ENCODE data around the gene CERK. TPM values are rescaled to one million over a fixed set of nuclear protein-coding genes. Genes with fewer than 3 reads are reported as not detected.

Gene CERK
- total and polyA plus RNA-seq, 2 of the 13 experiments (the other 11 are each of a cell fraction or from before 2014, with no cell fraction given) = 40.3 to 41.9 TPM

DNA sequence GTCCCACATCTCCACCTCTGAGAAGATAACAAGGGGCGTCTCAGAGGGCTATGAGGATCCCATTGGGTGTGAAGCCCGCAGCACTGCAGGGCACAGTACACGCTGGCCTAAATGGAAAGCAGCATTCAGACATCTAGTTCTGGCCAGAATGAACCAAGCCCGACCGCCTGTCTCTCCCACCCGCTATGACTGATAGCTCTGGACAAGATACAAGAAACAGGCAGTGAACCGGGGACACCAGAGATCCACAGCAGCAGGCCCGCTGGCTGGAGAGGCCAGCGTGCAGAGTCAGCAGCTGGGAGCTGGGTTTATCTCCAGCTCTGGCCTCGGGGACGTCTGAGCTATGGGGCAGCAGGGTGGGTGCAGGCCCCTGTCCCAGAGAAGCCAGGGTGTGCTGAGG is 9.6 kb downstream of the CERK start:
- intact Hi-C loops (cut with micrococcal nuclease; ENCODE audit: unreplicated experiment) = no loop called here
- BruUV-seq (replicated peaks) = no TSS peak
- TF ChIP-seq ZNF781 (CRISPR knock-in tag; IDR thresholded peaks at IDR 0.05; ENCODE audit: borderline replicate concordance, not compliant biosample characterization) (no peak), AGO2 (optimal IDR thresholded peaks at IDR 0.05; ENCODE audit: low read depth, low read length) (peak; percentile 37), ZNF335 (CRISPR knock-in tag; IDR thresholded peaks at IDR 0.05) (no peak)
- TF ChIP-seq, protein P1, sequence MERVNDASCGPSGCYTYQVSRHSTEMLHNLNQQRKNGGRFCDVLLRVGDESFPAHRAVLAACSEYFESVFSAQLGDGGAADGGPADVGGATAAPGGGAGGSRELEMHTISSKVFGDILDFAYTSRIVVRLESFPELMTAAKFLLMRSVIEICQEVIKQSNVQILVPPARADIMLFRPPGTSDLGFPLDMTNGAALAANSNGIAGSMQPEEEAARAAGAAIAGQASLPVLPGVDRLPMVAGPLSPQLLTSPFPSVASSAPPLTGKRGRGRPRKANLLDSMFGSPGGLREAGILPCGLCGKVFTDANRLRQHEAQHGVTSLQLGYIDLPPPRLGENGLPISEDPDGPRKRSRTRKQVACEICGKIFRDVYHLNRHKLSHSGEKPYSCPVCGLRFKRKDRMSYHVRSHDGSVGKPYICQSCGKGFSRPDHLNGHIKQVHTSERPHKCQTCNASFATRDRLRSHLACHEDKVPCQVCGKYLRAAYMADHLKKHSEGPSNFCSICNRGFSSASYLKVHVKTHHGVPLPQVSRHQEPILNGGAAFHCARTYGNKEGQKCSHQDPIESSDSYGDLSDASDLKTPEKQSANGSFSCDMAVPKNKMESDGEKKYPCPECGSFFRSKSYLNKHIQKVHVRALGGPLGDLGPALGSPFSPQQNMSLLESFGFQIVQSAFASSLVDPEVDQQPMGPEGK (CRISPR knock-in tag; IDR thresholded peaks at IDR 0.05) = no peak
- ATAC-seq (no peak), DNase-seq (ENCODE audit: low spot score) (no peak), FAIRE-seq (no peak)
- H3K27me3 ChIP-seq (ENCODE audit: control insufficient read depth in 1 of 2, insufficient read depth in 2 of 2, low read length in 2 of 2) = no peaks in the 10 kb centered on the region
- H3K9me3 ChIP-seq (ENCODE audit: low read length) = no peaks in the 10 kb centered on the region
- H2AFZ ChIP-seq (ENCODE audit: low read length) = no peak overlapping the region
- H3K36me3 ChIP-seq (replicated peaks in 1 of 2; ENCODE audit: control insufficient read depth in 1 of 2, insufficient read depth in 2 of 2, low read length in 2 of 2) = peaks cover 6 to 10% of the 10 kb centered on the region in 2 experiments; a peak in 3 of 5 replicates
- H3K4me1 ChIP-seq (ENCODE audit: insufficient read depth, low read length) = peaks cover 34% of the 10 kb centered on the region
- no peak overlapping the region for H3K4me3 ChIP-seq (replicated peaks in 1 of 3; ENCODE audit: insufficient read depth in 1 of 3, low read depth in 2 of 3, low read length in 3 of 3)
- CTCF ChIA-PET (ENCODE audit: low intra/inter-chr PET ratio, low total read pairs) = no interaction called here
- H4K20me1 ChIP-seq (ENCODE audit: insufficient read depth, low read length) = no peaks in the 10 kb centered on the region
- H3K9ac ChIP-seq (ENCODE audit: insufficient read depth, low read depth, low read length) = no peak overlapping the region
- no peak overlapping the region for H3K4me2 ChIP-seq (ENCODE audit: low read depth, low read length)
- 100% methylated on average over 3 of the region's 11 CpGs for WGBS (ENCODE audit: low lambda C conversion rate)
- in situ Hi-C loops (cut with HindIII; ENCODE audit: extremely low pct_ligation_motif_present, low pct_unique_long_range_greater_than_20kb) = no loop called here
- H3K27ac ChIP-seq (ENCODE audit: extremely low read length, insufficient read depth, low read length) = no peak overlapping the region
- H3K79me2 ChIP-seq (ENCODE audit: insufficient read depth, low read length) = peaks cover 38% of the 10 kb centered on the region
- POLR2A ChIA-PET = no interaction called here

DNA sequence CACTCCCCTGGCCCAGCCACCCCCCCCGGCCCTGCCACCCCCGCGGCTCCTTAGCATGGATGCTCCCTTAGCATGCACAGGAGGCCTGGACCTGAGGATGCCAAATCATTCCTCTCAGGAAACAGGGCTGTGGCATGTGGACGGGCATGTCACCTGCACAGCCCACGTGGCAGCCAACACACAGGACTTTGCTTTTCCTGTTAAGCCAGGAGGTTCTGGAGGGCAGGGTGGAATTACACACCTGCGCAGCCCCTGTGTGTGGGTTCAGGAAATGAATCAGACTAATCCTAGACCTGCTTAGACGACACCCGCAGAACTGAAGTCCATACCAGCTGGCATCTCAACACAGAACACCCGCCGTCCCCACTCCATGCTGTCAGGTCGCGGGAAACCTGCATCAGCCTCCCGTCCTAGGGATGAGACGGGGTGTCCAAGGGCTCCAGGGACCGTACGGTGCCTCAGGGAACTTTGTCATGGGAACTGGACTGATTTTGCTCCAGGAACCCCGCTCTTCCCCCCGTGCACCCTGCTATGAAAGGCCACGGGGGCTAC is 10.2 kb downstream of the CERK start:
- Histone ChIP-seq H3K27ac (ENCODE audit: extremely low read length, insufficient read depth, low read length) (no peak overlapping the region), H3K27me3 (ENCODE audit: control insufficient read depth in 1 of 2, insufficient read depth in 2 of 2, low read length in 2 of 2) (no peaks in the 10 kb centered on the region), H2AFZ (ENCODE audit: low read length) (no peak overlapping the region), H3K4me2 (ENCODE audit: low read depth, low read length) (no peak overlapping the region), H3K9me3 (ENCODE audit: low read length) (no peaks in the 10 kb centered on the region), H4K20me1 (ENCODE audit: insufficient read depth, low read length) (no peaks in the 10 kb centered on the region), H3K9ac (ENCODE audit: insufficient read depth, low read depth, low read length) (no peak overlapping the region), H3K79me2 (ENCODE audit: insufficient read depth, low read length) (peaks cover 38% of the 10 kb centered on the region), H3K4me1 (ENCODE audit: insufficient read depth, low read length) (peaks cover 32% of the 10 kb centered on the region), H3K36me3 (replicated peaks in 1 of 2; ENCODE audit: control insufficient read depth in 1 of 2, insufficient read depth in 2 of 2, low read length in 2 of 2) (peaks cover 6 to 10% of the 10 kb centered on the region in 2 experiments; a peak in 3 of 5 replicates), H3K4me3 (replicated peaks in 1 of 3; ENCODE audit: insufficient read depth in 1 of 3, low read depth in 2 of 3, low read length in 3 of 3) (no peak overlapping the region)
- FAIRE-seq = no peak
- 90% methylated on average over 13 of the region's 19 CpGs for WGBS (ENCODE audit: low lambda C conversion rate)
- ATAC-seq = no peak
- ChIA-PET POLR2A (no interaction called here), CTCF (ENCODE audit: low intra/inter-chr PET ratio, low total read pairs) (no interaction called here)
- intact Hi-C loops (cut with micrococcal nuclease; ENCODE audit: unreplicated experiment) = no loop called here
- no peak for DNase-seq (ENCODE audit: low spot score)
- in situ Hi-C loops (cut with HindIII; ENCODE audit: extremely low pct_ligation_motif_present, low pct_unique_long_range_greater_than_20kb) = no loop called here
- BruUV-seq (replicated peaks) = no TSS peak
- no peak for TF ChIP-seq ZNF329 (CRISPR knock-in tag; IDR thresholded peaks at IDR 0.05; ENCODE audit: low read depth)
- TF ChIP-seq ADNP (CRISPR knock-in tag; IDR thresholded peaks at IDR 0.05) = no peak
- TF ChIP-seq NFYB (CRISPR knock-in tag; IDR thresholded peaks at IDR 0.05) = no peak
- TF ChIP-seq, protein P2, sequence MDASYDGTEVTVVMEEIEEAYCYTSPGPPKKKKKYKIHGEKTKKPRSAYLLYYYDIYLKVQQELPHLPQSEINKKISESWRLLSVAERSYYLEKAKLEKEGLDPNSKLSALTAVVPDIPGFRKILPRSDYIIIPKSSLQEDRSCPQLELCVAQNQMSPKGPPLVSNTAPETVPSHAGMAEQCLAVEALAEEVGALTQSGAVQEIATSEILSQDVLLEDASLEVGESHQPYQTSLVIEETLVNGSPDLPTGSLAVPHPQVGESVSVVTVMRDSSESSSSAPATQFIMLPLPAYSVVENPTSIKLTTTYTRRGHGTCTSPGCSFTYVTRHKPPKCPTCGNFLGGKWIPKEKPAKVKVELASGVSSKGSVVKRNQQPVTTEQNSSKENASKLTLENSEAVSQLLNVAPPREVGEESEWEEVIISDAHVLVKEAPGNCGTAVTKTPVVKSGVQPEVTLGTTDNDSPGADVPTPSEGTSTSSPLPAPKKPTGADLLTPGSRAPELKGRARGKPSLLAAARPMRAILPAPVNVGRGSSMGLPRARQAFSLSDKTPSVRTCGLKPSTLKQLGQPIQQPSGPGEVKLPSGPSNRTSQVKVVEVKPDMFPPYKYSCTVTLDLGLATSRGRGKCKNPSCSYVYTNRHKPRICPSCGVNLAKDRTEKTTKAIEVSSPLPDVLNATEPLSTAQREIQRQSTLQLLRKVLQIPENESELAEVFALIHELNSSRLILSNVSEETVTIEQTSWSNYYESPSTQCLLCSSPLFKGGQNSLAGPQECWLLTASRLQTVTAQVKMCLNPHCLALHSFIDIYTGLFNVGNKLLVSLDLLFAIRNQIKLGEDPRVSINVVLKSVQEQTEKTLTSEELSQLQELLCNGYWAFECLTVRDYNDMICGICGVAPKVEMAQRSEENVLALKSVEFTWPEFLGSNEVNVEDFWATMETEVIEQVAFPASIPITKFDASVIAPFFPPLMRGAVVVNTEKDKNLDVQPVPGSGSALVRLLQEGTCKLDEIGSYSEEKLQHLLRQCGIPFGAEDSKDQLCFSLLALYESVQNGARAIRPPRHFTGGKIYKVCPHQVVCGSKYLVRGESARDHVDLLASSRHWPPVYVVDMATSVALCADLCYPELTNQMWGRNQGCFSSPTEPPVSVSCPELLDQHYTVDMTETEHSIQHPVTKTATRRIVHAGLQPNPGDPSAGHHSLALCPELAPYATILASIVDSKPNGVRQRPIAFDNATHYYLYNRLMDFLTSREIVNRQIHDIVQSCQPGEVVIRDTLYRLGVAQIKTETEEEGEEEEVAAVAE (CRISPR knock-in tag; IDR thresholded peaks at IDR 0.05; ENCODE audit: borderline replicate concordance) = no peak
- TF ChIP-seq, protein P3, sequence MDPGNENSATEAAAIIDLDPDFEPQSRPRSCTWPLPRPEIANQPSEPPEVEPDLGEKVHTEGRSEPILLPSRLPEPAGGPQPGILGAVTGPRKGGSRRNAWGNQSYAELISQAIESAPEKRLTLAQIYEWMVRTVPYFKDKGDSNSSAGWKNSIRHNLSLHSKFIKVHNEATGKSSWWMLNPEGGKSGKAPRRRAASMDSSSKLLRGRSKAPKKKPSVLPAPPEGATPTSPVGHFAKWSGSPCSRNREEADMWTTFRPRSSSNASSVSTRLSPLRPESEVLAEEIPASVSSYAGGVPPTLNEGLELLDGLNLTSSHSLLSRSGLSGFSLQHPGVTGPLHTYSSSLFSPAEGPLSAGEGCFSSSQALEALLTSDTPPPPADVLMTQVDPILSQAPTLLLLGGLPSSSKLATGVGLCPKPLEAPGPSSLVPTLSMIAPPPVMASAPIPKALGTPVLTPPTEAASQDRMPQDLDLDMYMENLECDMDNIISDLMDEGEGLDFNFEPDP (CRISPR knock-in tag; conservative IDR thresholded peaks at IDR 0.05) = no peak
- no peak for TF ChIP-seq GABPB1 (CRISPR knock-in tag; IDR thresholded peaks at IDR 0.05)
- TF ChIP-seq ZNF3 (CRISPR knock-in tag; IDR thresholded peaks at IDR 0.05) = no peak

All from HepG2 (cell line).